ENCODE measurements around the gene FASN. TPM values are rescaled to one million over a fixed set of nuclear protein-coding genes. Genes with fewer than 3 reads are reported as not detected.

FASN gene
- total RNA-seq, 1 donor from 2014 or later: 439 TPM

GRCh38 chr17:82097919-82098168, 192 bp downstream of the FASN start:
- TF ChIP-seq, protein P1, sequence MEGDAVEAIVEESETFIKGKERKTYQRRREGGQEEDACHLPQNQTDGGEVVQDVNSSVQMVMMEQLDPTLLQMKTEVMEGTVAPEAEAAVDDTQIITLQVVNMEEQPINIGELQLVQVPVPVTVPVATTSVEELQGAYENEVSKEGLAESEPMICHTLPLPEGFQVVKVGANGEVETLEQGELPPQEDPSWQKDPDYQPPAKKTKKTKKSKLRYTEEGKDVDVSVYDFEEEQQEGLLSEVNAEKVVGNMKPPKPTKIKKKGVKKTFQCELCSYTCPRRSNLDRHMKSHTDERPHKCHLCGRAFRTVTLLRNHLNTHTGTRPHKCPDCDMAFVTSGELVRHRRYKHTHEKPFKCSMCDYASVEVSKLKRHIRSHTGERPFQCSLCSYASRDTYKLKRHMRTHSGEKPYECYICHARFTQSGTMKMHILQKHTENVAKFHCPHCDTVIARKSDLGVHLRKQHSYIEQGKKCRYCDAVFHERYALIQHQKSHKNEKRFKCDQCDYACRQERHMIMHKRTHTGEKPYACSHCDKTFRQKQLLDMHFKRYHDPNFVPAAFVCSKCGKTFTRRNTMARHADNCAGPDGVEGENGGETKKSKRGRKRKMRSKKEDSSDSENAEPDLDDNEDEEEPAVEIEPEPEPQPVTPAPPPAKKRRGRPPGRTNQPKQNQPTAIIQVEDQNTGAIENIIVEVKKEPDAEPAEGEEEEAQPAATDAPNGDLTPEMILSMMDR (IDR thresholded peaks at IDR 0.05; ENCODE audit: partially characterized antibody, unreplicated experiment): no peak
- H3K4me1 Mint-ChIP-seq (ENCODE audit: low read depth, unreplicated experiment): peaks cover 3% of the 10 kb centered on the region
- no peaks in the 10 kb centered on the region for H3K36me3 Mint-ChIP-seq (ENCODE audit: unreplicated experiment)
- DNase-seq: no peak
- H3K4me3 Mint-ChIP-seq (ENCODE audit: unreplicated experiment): no peak overlapping the region
- peaks cover 10% of the 10 kb centered on the region for H3K9me3 Mint-ChIP-seq (ENCODE audit: unreplicated experiment)
- no peak overlapping the region for H3K27ac Mint-ChIP-seq (ENCODE audit: unreplicated experiment)
- H3K27me3 Mint-ChIP-seq (ENCODE audit: unreplicated experiment): peaks cover 7% of the 10 kb centered on the region

DNA sequence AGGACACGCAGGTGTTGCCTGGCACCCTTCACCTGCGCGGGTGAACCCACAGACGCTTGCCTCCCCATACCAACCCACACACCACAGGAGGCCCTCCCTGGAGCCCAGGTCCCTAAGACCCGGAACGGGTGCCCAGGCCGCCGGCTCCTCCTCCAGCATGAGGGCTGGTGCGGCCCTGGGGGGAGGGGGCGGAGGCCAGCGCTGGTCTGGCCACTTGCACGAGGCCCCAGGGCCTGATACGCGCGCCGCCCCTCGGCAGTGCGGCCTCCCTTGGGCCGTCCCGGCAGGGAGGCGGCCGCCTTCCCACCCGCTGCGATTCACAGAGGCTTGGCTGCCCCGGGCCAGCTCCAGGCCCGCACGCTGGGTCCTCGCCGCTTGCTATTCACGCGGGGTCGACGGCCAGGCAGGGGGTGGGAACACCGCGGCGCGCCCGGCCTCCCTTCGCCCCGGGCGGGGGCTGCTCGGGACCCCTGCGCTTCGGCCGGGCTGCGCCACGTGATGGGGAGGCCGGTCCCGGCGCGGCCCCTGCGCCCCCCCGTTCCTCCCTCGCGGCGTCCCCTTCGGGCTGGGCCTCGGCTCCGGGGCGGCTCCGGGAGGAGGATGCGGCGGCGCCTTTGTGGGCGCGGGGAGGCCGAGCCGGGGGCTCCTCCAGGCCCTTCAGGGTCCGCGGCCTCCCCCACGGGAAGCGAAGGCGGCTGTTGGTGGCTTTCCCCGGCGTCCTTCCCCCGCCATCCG, 685 bp downstream of the FASN start:
- peak; percentile 77 for DNase-seq
- Mint-ChIP-seq H3K36me3 (ENCODE audit: unreplicated experiment) (no peaks in the 10 kb centered on the region), H3K27ac (ENCODE audit: unreplicated experiment) (peak overlapping the region; percentile 64), H3K9me3 (ENCODE audit: unreplicated experiment) (peaks cover 8% of the 10 kb centered on the region), H3K4me3 (ENCODE audit: unreplicated experiment) (peak overlapping the region; percentile 77), H3K4me1 (ENCODE audit: low read depth, unreplicated experiment) (peaks cover 3% of the 10 kb centered on the region), H3K27me3 (ENCODE audit: unreplicated experiment) (peaks cover 5% of the 10 kb centered on the region)
- TF ChIP-seq, protein P1 (IDR thresholded peaks at IDR 0.05; ENCODE audit: partially characterized antibody, unreplicated experiment): no peak

DNA sequence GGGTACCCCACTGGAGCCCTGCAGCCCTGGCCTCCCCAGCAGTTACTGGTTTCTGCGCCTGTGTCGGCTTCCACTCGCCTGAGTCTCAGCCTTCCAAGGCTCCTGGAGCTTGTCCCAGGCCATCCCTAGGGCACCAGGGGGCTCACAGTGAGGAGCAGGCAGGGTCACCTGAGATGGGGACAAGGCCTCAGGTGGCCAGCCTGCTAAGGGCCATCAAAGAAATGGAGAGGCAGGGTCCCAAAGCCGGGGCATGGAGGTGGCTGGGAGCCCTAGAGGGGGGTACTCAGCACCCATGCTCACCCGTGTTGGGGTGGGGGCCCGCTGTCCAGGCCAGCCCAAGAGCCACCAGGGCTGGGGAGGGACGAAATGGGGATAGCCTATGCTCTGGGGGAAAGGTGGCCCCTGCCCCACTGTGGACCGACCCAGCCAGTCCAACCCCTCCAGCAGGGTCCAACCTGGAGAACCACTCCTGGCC, 1.3 kb downstream of the FASN start:
- Mint-ChIP-seq H3K9me3 (ENCODE audit: unreplicated experiment) (peaks cover 6% of the 10 kb centered on the region), H3K27me3 (ENCODE audit: unreplicated experiment) (peaks cover 5% of the 10 kb centered on the region), H3K4me3 (ENCODE audit: unreplicated experiment) (peak overlapping the region; percentile 77), H3K27ac (ENCODE audit: unreplicated experiment) (peak overlapping the region; percentile 64), H3K4me1 (ENCODE audit: low read depth, unreplicated experiment) (peaks cover 3% of the 10 kb centered on the region), H3K36me3 (ENCODE audit: unreplicated experiment) (no peaks in the 10 kb centered on the region)
- no peak for DNase-seq
- TF ChIP-seq, protein P1 (IDR thresholded peaks at IDR 0.05; ENCODE audit: partially characterized antibody, unreplicated experiment): no peak

- Mint-ChIP-seq H3K4me1 (ENCODE audit: low read depth, unreplicated experiment) (peaks cover 3% of the 10 kb centered on the region), H3K9me3 (ENCODE audit: unreplicated experiment) (peaks cover 6% of the 10 kb centered on the region), H3K36me3 (ENCODE audit: unreplicated experiment) (no peaks in the 10 kb centered on the region), H3K4me3 (ENCODE audit: unreplicated experiment) (peak overlapping the region; percentile 87), H3K27ac (ENCODE audit: unreplicated experiment) (peak overlapping the region; percentile 28), H3K27me3 (ENCODE audit: unreplicated experiment) (peaks cover 5% of the 10 kb centered on the region)
- no peak for DNase-seq
- TF ChIP-seq, protein P1 (IDR thresholded peaks at IDR 0.05; ENCODE audit: partially characterized antibody, unreplicated experiment): no peak
Measured at GRCh38 chr17:82095777-82096708, 2.0 kb downstream of the FASN start.
